ENCODE measurements around the gene NHLRC4.

GRCh38 chr16:522320-523096, 44.3 kb upstream of the NHLRC4 start:
- TF ChIP-seq PATZ1 (CRISPR knock-in tag; IDR thresholded peaks at IDR 0.05; ENCODE audit: borderline replicate concordance) (no peak), ARNTL (CRISPR knock-in tag; IDR thresholded peaks at IDR 0.05; ENCODE audit: borderline replicate concordance, low read depth) (no peak), SNAI2 (CRISPR knock-in tag; IDR thresholded peaks at IDR 0.05) (no peak), CREB5 (CRISPR knock-in tag; IDR thresholded peaks at IDR 0.05; ENCODE audit: low read depth) (no peak), OSR1 (CRISPR knock-in tag; IDR thresholded peaks at IDR 0.05) (no peak), ISL1 (CRISPR knock-in tag; IDR thresholded peaks at IDR 0.05) (no peak), ZFP3 (CRISPR knock-in tag; IDR thresholded peaks at IDR 0.05) (no peak), ZNF8 (CRISPR knock-in tag; IDR thresholded peaks at IDR 0.05) (no peak)

All from SK-N-SH treated with all-trans-retinoic acid at 6 μM for 48 hours (cell line).